ENCODE measurements around the gene DNM3. TPM values are rescaled to one million over a fixed set of nuclear protein-coding genes. Genes with fewer than 3 reads are reported as not detected.

The DNM3 gene
- total RNA-seq, 1 experiment from 2014 or later: 0.11 TPM

- intact Hi-C loops (cut with micrococcal nuclease; ENCODE audit: unreplicated experiment): no loop called here
- Mint-ChIP-seq H3K4me3 (ENCODE audit: unreplicated experiment) (peak overlapping the region; percentile 53), H3K36me3 (ENCODE audit: insufficient read depth, unreplicated experiment) (no peaks in the 10 kb centered on the region), H3K27me3 (ENCODE audit: insufficient read depth, unreplicated experiment) (no peaks in the 10 kb centered on the region), H3K27ac (ENCODE audit: unreplicated experiment) (peak overlapping the region; percentile 85), H3K4me1 (ENCODE audit: low read depth, unreplicated experiment) (peaks cover 73% of the 10 kb centered on the region), H3K9me3 (ENCODE audit: unreplicated experiment) (peaks cover 16% of the 10 kb centered on the region)
- no peak for DNase-seq
- Histone ChIP-seq H3K4me3 (ENCODE audit: low read depth, low read length) (no peak overlapping the region), H3K9me3 (no peaks in the 10 kb centered on the region), H3K36me3 (ENCODE audit: control insufficient read depth, insufficient read depth, low read length) (no peaks in the 10 kb centered on the region), H3K4me1 (peaks cover 59% of the 10 kb centered on the region), H3K27me3 (replicated peaks; ENCODE audit: control insufficient read depth, insufficient read depth, low read length) (no peaks in the 10 kb centered on the region)
- TF ChIP-seq CTCF (IDR thresholded peaks at IDR 0.05; ENCODE audit: insufficient read depth in 1 of 2, low read depth in 1 of 2, low read length in 1 of 2, severe bottlenecking in 1 of 2, unreplicated experiment in 1 of 2): no peak
- BruUV-seq (replicated peaks): no TSS peak
- CTCF ChIA-PET: no interaction called here
- POLR2A ChIA-PET: interaction anchor here (1.1 to 1.6 kb wide), 2 partner anchors 77 to 79 kb away, joined by 4 to 8 read pairs; partner anchors contain the start of gene SUCO
These were observed 611.9 kb downstream of the DNM3 start for GRCh38 chr1:172453153-172453545.

- Mint-ChIP-seq H3K4me1 (ENCODE audit: low read depth, unreplicated experiment) (peaks cover 71% of the 10 kb centered on the region), H3K27me3 (ENCODE audit: insufficient read depth, unreplicated experiment) (no peaks in the 10 kb centered on the region), H3K36me3 (ENCODE audit: insufficient read depth, unreplicated experiment) (no peaks in the 10 kb centered on the region), H3K9me3 (ENCODE audit: unreplicated experiment) (peaks cover 16% of the 10 kb centered on the region), H3K4me3 (ENCODE audit: unreplicated experiment) (no peak overlapping the region), H3K27ac (ENCODE audit: unreplicated experiment) (no peak overlapping the region)
- Histone ChIP-seq H3K27me3 (replicated peaks; ENCODE audit: control insufficient read depth, insufficient read depth, low read length) (no peaks in the 10 kb centered on the region), H3K4me3 (ENCODE audit: low read depth, low read length) (no peak overlapping the region), H3K9me3 (no peaks in the 10 kb centered on the region), H3K4me1 (peaks cover 54% of the 10 kb centered on the region), H3K36me3 (ENCODE audit: control insufficient read depth, insufficient read depth, low read length) (no peaks in the 10 kb centered on the region)
- intact Hi-C loops (cut with micrococcal nuclease; ENCODE audit: unreplicated experiment): no loop called here
- DNase-seq: no peak
- TF ChIP-seq CTCF (IDR thresholded peaks at IDR 0.05; ENCODE audit: insufficient read depth in 1 of 2, low read depth in 1 of 2, low read length in 1 of 2, severe bottlenecking in 1 of 2, unreplicated experiment in 1 of 2): no peak
- ChIA-PET CTCF (no interaction called here), POLR2A (interaction anchor here (1.6 kb wide), 1 partner anchor 79 kb away, joined by 8 read pairs; the partner anchor contains the start of gene SUCO)
- BruUV-seq (replicated peaks): no TSS peak
These were observed 612.3 kb downstream of the DNM3 start for GRCh38 chr1:172453607-172454006.

- Histone ChIP-seq H3K4me3 (ENCODE audit: low read depth, low read length) (no peak overlapping the region), H3K36me3 (ENCODE audit: control insufficient read depth, insufficient read depth, low read length) (no peaks in the 10 kb centered on the region), H3K4me1 (peaks cover 55% of the 10 kb centered on the region), H3K27me3 (replicated peaks; ENCODE audit: control insufficient read depth, insufficient read depth, low read length) (no peaks in the 10 kb centered on the region), H3K9me3 (no peaks in the 10 kb centered on the region)
- no peak for DNase-seq
- no TSS peak for BruUV-seq (replicated peaks)
- H3K4me3 Mint-ChIP-seq (ENCODE audit: unreplicated experiment): no peak overlapping the region
- no peaks in the 10 kb centered on the region for H3K27me3 Mint-ChIP-seq (ENCODE audit: insufficient read depth, unreplicated experiment)
- no peaks in the 10 kb centered on the region for H3K36me3 Mint-ChIP-seq (ENCODE audit: insufficient read depth, unreplicated experiment)
- intact Hi-C loops (cut with micrococcal nuclease; ENCODE audit: unreplicated experiment): no loop called here
- ChIA-PET POLR2A (no interaction called here), CTCF (no interaction called here)
- peaks cover 16% of the 10 kb centered on the region for H3K9me3 Mint-ChIP-seq (ENCODE audit: unreplicated experiment)
- H3K27ac Mint-ChIP-seq (ENCODE audit: unreplicated experiment): no peak overlapping the region
- no peak for TF ChIP-seq CTCF (IDR thresholded peaks at IDR 0.05; ENCODE audit: insufficient read depth in 1 of 2, low read depth in 1 of 2, low read length in 1 of 2, severe bottlenecking in 1 of 2, unreplicated experiment in 1 of 2)
- peaks cover 63% of the 10 kb centered on the region for H3K4me1 Mint-ChIP-seq (ENCODE audit: low read depth, unreplicated experiment)
These were observed 614.2 kb downstream of the DNM3 start for GRCh38 chr1:172455451-172455850.

Measured in Caco-2 (cell line).